ENCODE data around the gene HPCA.

DNA sequence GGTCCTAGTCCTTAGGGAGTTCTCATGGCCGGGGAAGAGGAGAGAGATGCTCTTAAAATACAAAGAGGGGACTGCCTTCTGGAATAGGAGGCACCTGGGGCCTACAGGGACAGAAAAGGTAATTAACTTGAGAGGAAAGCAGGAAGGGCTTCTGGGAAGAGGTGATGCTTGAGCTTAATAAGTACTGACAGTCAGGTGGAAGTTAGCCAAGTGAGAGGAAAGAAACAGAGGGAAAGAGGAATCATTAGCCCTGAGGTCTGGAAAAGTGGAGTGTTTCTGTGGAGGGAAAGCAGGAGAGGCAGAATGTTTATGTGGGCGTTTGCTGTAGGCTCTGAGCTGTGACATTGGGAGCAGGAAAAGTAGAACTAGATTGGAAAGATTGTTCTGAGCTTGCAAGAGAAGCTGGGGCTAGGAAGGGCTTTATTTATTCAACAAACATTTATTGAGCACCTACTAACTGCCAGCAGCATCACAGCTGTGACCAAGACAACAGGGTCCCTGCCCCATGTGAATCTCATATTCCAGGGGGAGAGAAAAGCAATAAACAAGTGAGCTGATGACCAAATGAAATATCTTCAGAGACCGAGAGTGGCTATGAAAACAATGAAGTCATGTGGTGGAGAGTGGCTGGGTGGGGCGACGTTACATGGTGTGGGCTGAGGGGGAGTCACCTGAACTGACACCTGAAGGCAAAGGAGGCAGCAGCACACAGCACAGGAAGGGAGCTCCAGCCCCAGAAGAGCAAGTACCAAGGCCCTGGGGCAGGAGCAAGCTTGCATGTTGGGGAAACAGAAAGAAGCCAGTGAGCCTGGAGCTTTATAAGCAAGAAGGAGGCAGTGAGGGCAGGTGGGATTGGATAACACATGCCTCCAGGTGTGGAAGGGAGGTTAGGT lies 11.2 kb upstream of the HPCA start:
- TF ChIP-seq, protein P1, sequence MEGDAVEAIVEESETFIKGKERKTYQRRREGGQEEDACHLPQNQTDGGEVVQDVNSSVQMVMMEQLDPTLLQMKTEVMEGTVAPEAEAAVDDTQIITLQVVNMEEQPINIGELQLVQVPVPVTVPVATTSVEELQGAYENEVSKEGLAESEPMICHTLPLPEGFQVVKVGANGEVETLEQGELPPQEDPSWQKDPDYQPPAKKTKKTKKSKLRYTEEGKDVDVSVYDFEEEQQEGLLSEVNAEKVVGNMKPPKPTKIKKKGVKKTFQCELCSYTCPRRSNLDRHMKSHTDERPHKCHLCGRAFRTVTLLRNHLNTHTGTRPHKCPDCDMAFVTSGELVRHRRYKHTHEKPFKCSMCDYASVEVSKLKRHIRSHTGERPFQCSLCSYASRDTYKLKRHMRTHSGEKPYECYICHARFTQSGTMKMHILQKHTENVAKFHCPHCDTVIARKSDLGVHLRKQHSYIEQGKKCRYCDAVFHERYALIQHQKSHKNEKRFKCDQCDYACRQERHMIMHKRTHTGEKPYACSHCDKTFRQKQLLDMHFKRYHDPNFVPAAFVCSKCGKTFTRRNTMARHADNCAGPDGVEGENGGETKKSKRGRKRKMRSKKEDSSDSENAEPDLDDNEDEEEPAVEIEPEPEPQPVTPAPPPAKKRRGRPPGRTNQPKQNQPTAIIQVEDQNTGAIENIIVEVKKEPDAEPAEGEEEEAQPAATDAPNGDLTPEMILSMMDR (IDR thresholded peaks at IDR 0.05) = no peak
- TF ChIP-seq POLR2A (IDR thresholded peaks at IDR 0.05) = no peak
